HepG2 (cell line): ENCODE measurements around the gene COBLL1. TPM values are rescaled to one million over a fixed set of nuclear protein-coding genes. Genes with fewer than 3 reads are reported as not detected.

Experiments
- ATAC-seq: fragments of 200-7000 bp; cut with Tn5 transposase; 3 replicates; pipeline ENCODE4 v1.9.1; 2020; ENCODE audit warnings: mild to moderate bottlenecking, moderate library complexity
- BruUV-seq: library from RNA; stranded (reverse); fragments of 400-500 nt; replicated peaks from 2 replicates; lab custom pipeline; 2021; lab: Mats Ljungman, UMichigan
- CTCF ChIA-PET: fragments of 300-600 bp; formaldehyde crosslinking; extraction: SDS; loops from one replicate; lab custom pipeline; 2021; ENCODE audit warnings: low total read pairs, inconsistent platforms, low intra/inter-chr PET ratio; lab: Yijun Ruan, JAX
- POLR2A ChIA-PET: fragments of 350-600 bp; sonication (Branson Sonifier 250); formaldehyde crosslinking; loops from one replicate; lab custom pipeline; 2020; ENCODE audit warnings: antibody characterized with exemption, inconsistent platforms; lab: Yijun Ruan, JAX
- DNase-seq: peaks from one replicate; pipeline ENCODE4 v3.0.0-alpha.2; 2015; ENCODE audit warnings: low spot score
- FAIRE-seq: peaks from 3 replicates; lab custom pipeline; 2011; peaks lifted over from hg19 to GRCh38; lab: Jason Lieb, UNC
- H2AFZ ChIP-seq: one replicate; pipeline ENCODE4 v1.6.1; 2011; ENCODE audit warnings: low read length, inconsistent platforms
- H3K27ac ChIP-seq: fragments of 300-600 bp; 3 replicates; pipeline ENCODE4 v1.8.0; 2011; ENCODE audit warnings: mixed run types, mild to moderate bottlenecking, mixed read lengths, low read length, inconsistent platforms; ENCODE audit not compliant: insufficient read depth; ENCODE audit errors: extremely low read length
- H3K27me3 ChIP-seq, 2 experiments: fragments of 200-600 bp in 1 of 2; 2 replicates in 1 of 2; 3 replicates in 1 of 2; pipeline versions ENCODE4 v1.6.0 to v1.8.0; 2011; ENCODE audit warnings: low read length in 2 of 2, mild to moderate bottlenecking in 2 of 2, moderate library complexity in 2 of 2, inconsistent platforms in 1 of 2; ENCODE audit not compliant: insufficient read depth in 2 of 2, control insufficient read depth in 1 of 2
- H3K36me3 ChIP-seq, 2 experiments: fragments of 200-600 bp in 1 of 2; replicated peaks in 1 of 2; 2 replicates in 1 of 2; 3 replicates in 1 of 2; pipeline versions ENCODE4 v1.5.1 to v1.8.0; 2011; ENCODE audit warnings: low read length in 2 of 2, inconsistent platforms in 1 of 2; ENCODE audit not compliant: insufficient read depth in 2 of 2, control insufficient read depth in 1 of 2
- H3K4me1 ChIP-seq: 2 replicates; pipeline ENCODE4 v1.5.1; 2012; ENCODE audit warnings: low read length, inconsistent platforms; ENCODE audit not compliant: insufficient read depth
- H3K4me2 ChIP-seq: 2 replicates; pipeline ENCODE4 v1.6.0; 2011; ENCODE audit warnings: low read depth, low read length, inconsistent platforms
- H3K4me3 ChIP-seq, 3 experiments: fragments of 200-600 bp in 1 of 3; sonication (generic), shearing (Covaris generic) in 1 of 3; replicated peaks in 1 of 3; 2 replicates each; pipeline ENCODE4 v1.5.1; 2011 to 2016; ENCODE audit warnings: low read length in 3 of 3, inconsistent platforms in 2 of 3, low read depth in 2 of 3, mild to moderate bottlenecking in 2 of 3, control low read depth in 1 of 3, mixed read lengths in 1 of 3; ENCODE audit not compliant: insufficient read depth in 1 of 3
- H3K79me2 ChIP-seq: one replicate; pipeline ENCODE4 v1.6.1; 2011; ENCODE audit warnings: low read length, inconsistent platforms; ENCODE audit not compliant: insufficient read depth
- H3K9ac ChIP-seq: 2 replicates; pipeline ENCODE4 v1.6.0; 2011; ENCODE audit warnings: mild to moderate bottlenecking, low read depth, low read length, inconsistent platforms; ENCODE audit not compliant: insufficient read depth
- H3K9me3 ChIP-seq: 2 replicates; pipeline ENCODE4 v1.5.1; 2012; ENCODE audit warnings: mild to moderate bottlenecking, low read length
- H4K20me1 ChIP-seq: 2 replicates; pipeline ENCODE4 v1.6.0; 2011; ENCODE audit warnings: inconsistent platforms, mild to moderate bottlenecking, low read length, moderate library complexity; ENCODE audit not compliant: insufficient read depth
- ARID2 ChIP-seq: sonication (generic); formaldehyde crosslinking; IDR thresholded peaks from 2 replicates; pipeline ENCODE4 v1.8.1; 2022; ENCODE audit warnings: mild to moderate bottlenecking, missing genetic modification reagents, borderline replicate concordance
- ARID3A ChIP-seq: IDR thresholded peaks from 2 replicates; pipeline ENCODE4 v1.6.1; 2012; ENCODE audit warnings: low read depth, low read length, improper control_type of control experiment
- CHD4 ChIP-seq: fragments of 200-600 bp; sonication (generic); IDR thresholded peaks from 2 replicates; pipeline ENCODE4 v1.7.0; 2017; ENCODE audit warnings: mild to moderate bottlenecking, low read length, borderline replicate concordance
- ERF ChIP-seq: IDR thresholded peaks from 2 replicates; pipeline ENCODE4 v1.6.1; 2018; ENCODE audit warnings: missing biosample characterization, missing genetic modification reagents
- GTF3A ChIP-seq: sonication (generic); formaldehyde crosslinking; conservative IDR thresholded peaks from 2 replicates; pipeline ENCODE4 v1.4.0; 2020; ENCODE audit warnings: mild to moderate bottlenecking, missing genetic modification reagents
- HOXA3 ChIP-seq: sonication (generic); formaldehyde crosslinking; IDR thresholded peaks from 2 replicates; pipeline ENCODE4 v1.5.0; 2020; ENCODE audit warnings: missing genetic modification reagents
- JUN ChIP-seq: sonication (generic); formaldehyde crosslinking; IDR thresholded peaks from 2 replicates; pipeline ENCODE4 v1.4.0; 2020; ENCODE audit warnings: mild to moderate bottlenecking, missing genetic modification reagents
- KAT7 ChIP-seq: IDR thresholded peaks from 2 replicates; pipeline ENCODE4 v1.6.1; 2018; ENCODE audit warnings: borderline replicate concordance, missing compliant biosample characterization
- KDM1A ChIP-seq: IDR thresholded peaks from 2 replicates; pipeline ENCODE4 v1.6.1; 2016; ENCODE audit warnings: missing compliant biosample characterization
- MEIS2 ChIP-seq: sonication (generic); formaldehyde crosslinking; IDR thresholded peaks from 2 replicates; pipeline ENCODE4 v1.9.0; 2021; ENCODE audit warnings: mild to moderate bottlenecking, missing genetic modification reagents
- NFIB ChIP-seq: sonication (generic); formaldehyde crosslinking; IDR thresholded peaks from 2 replicates; pipeline ENCODE4 v1.9.0; 2021; ENCODE audit warnings: missing genetic modification reagents, mild to moderate bottlenecking, borderline replicate concordance
- PCBP1 ChIP-seq: fragments of 200-400 bp; formaldehyde crosslinking; IDR thresholded peaks from 2 replicates; pipeline ENCODE4 v1.6.1; 2017; ENCODE audit warnings: mild to moderate bottlenecking, low read depth, low read length, borderline replicate concordance
- PHF8 ChIP-seq: sonication (generic); formaldehyde crosslinking; IDR thresholded peaks from 2 replicates; pipeline ENCODE4 v1.5.0; 2020; ENCODE audit warnings: missing genetic modification reagents
- PRMT3 ChIP-seq: sonication (generic); formaldehyde crosslinking; IDR thresholded peaks from 2 replicates; pipeline ENCODE4 v1.8.1; 2022; ENCODE audit warnings: low read depth, mild to moderate bottlenecking, moderate library complexity, missing genetic modification reagents, borderline replicate concordance
- THAP11 ChIP-seq: IDR thresholded peaks from 2 replicates; pipeline ENCODE4 v1.6.1; 2016; ENCODE audit warnings: missing biosample characterization, missing genetic modification reagents
- ZFY ChIP-seq: sonication (generic); formaldehyde crosslinking; IDR thresholded peaks from 2 replicates; pipeline ENCODE4 v1.4.0; 2020; ENCODE audit warnings: missing genetic modification reagents
- ZMAT3 ChIP-seq: sonication (generic); formaldehyde crosslinking; conservative IDR thresholded peaks from 2 replicates; pipeline ENCODE4 v1.7.0; 2021; ENCODE audit warnings: missing genetic modification reagents
- ZNF260 ChIP-seq: sonication (generic); formaldehyde crosslinking; IDR thresholded peaks from 2 replicates; pipeline ENCODE4 v1.4.0; 2020; ENCODE audit warnings: missing genetic modification reagents, low read depth, mild to moderate bottlenecking, borderline replicate concordance
- ZNF468 ChIP-seq: sonication (generic); formaldehyde crosslinking; IDR thresholded peaks from 2 replicates; pipeline ENCODE4 v1.8.0; 2022; ENCODE audit warnings: mild to moderate bottlenecking, moderate library complexity, missing genetic modification reagents
- ZNF580 ChIP-seq: IDR thresholded peaks from 2 replicates; pipeline ENCODE4 v1.6.1; 2016; ENCODE audit warnings: low read depth, borderline replicate concordance
- ZNF644 ChIP-seq: IDR thresholded peaks from 2 replicates; pipeline ENCODE4 v1.6.1; 2016; ENCODE audit warnings: low read depth
- ZNF687 ChIP-seq: sonication (generic); formaldehyde crosslinking; IDR thresholded peaks from 2 replicates; pipeline ENCODE4 v1.5.1; 2020; ENCODE audit warnings: mild to moderate bottlenecking, missing genetic modification reagents, moderate library complexity
- WGBS: methylation state at CpG from one replicate; pipeline ENCODE4 v1.1.6; 2017; ENCODE audit warnings: low lambda C conversion rate; 5-methylcytosine and 5-hydroxymethylcytosine counted together
- in situ Hi-C: cut with HindIII; loops from 2 replicates; pipeline ENCODE4 v1.10.0; 2017; ENCODE audit warnings: low pct_unique_long_range_greater_than_20kb; ENCODE audit not compliant: extremely low pct_ligation_motif_present
- intact Hi-C: fragments of 100-400 bp; cut with micrococcal nuclease; formaldehyde crosslinking; loops from one replicate; pipeline ENCODE4 v1.10.0; 2022; ENCODE audit not compliant: unreplicated experiment
- polyA plus RNA-seq, 8 experiments: library from polyadenylated mRNA; depleted of rRNA in 3 of 8; stranded (reverse) in 7 of 8; unstranded in 1 of 8; fragments of >200 nt; fragmentation: Illumina TruSeq in 4 of 8; extraction: Trizol in 4 of 8; gene quantifications; 2 replicates each; pipeline versions ENCODE4 v1.2.1 to v1.2.3, GENCODE V29; 2011 to 2016; ENCODE audit warnings: low read depth in 4 of 8, missing spikeins in 1 of 8, mixed read lengths in 1 of 8; ENCODE audit not compliant: insufficient read depth in 1 of 8
- total RNA-seq, 5 experiments: library from RNA; depleted of rRNA; stranded (reverse); fragments of >200 nt; fragmentation: Illumina TruSeq; extraction: Trizol; gene quantifications; 2 replicates each; pipeline ENCODE4 v1.2.3, GENCODE V29; 2016; ENCODE audit warnings: low read depth in 1 of 5

Gene COBLL1
- total and polyA plus RNA-seq, 2 of the 13 experiments (the other 11 are each of a cell fraction or from before 2014, with no cell fraction given) = 32.6 to 86.8 TPM

GRCh38 chr2:164888592-164888991 lies 47.0 kb upstream of the COBLL1 start:
- ChIA-PET POLR2A (interaction anchor here (1.5 to 2.7 kb wide), 5 partner anchors 8 to 47 kb away, joined by 4 to 19 read pairs (median 8); partner anchors contain the start of gene COBLL1), CTCF (no interaction called here)
- Histone ChIP-seq H3K4me3 (no peak overlapping the region), H3K4me2 (no peak overlapping the region), H3K4me1 (peaks cover 50% of the 10 kb centered on the region), H3K36me3 (no peaks in the 10 kb centered on the region), H4K20me1 (no peaks in the 10 kb centered on the region), H3K27ac (peak overlapping the region; percentile 94), H2AFZ (no peak overlapping the region), H3K9ac (no peak overlapping the region; the same call in 1 of the 2 replicates), H3K79me2 (peaks cover 3% of the 10 kb centered on the region), H3K27me3 (no peaks in the 10 kb centered on the region), H3K9me3 (no peaks in the 10 kb centered on the region)
- no peak for FAIRE-seq
- in situ Hi-C loops (no loop called here), intact Hi-C loops (no loop called here)
- ATAC-seq = no peak
- WGBS = 97% methylated on average over 3 of the region's 3 CpGs
- BruUV-seq = no TSS peak
- DNase-seq = no peak
- TF ChIP-seq JUN (CRISPR knock-in tag) (no peak), ARID3A (no peak), ZNF687 (CRISPR knock-in tag) (peak; percentile 37; the same call in 1 of the 2 replicates), NFIB (CRISPR knock-in tag) (no peak), PCBP1 (no peak), PRMT3 (no peak), ZNF644 (CRISPR knock-in tag) (no peak), MEIS2 (CRISPR knock-in tag) (no peak), ZMAT3 (no peak), ZNF468 (CRISPR knock-in tag) (no peak), PHF8 (no peak), CHD4 (no peak), ZNF580 (CRISPR knock-in tag) (0 out of 2 replicates have a peak, but pooled peaks have one; percentile 27), THAP11 (CRISPR knock-in tag) (no peak), HOXA3 (CRISPR knock-in tag) (no peak), GTF3A (CRISPR knock-in tag) (no peak), KAT7 (CRISPR knock-in tag) (0 out of 2 replicates have a peak, but pooled peaks have one; percentile 32), KDM1A (CRISPR knock-in tag) (no peak), ARID2 (CRISPR knock-in tag) (0 out of 2 replicates have a peak, but pooled peaks have one; percentile 42), ZFY (CRISPR knock-in tag) (no peak), ERF (peak; percentile 35; the same call in 1 of the 2 replicates), ZNF260 (CRISPR knock-in tag) (no peak)
